GM12872 (cell line): Measurements from ENCODE around the gene DGKZ.

Source experiments
- CTCF ChIP-seq: IDR thresholded peaks from 3 replicates; pipeline ENCODE4 v1.5.1; 2011; ENCODE audit warnings: low read depth, mild to moderate bottlenecking, low read length, moderate library complexity; ENCODE audit not compliant: insufficient read depth

DGKZ gene

DNA sequence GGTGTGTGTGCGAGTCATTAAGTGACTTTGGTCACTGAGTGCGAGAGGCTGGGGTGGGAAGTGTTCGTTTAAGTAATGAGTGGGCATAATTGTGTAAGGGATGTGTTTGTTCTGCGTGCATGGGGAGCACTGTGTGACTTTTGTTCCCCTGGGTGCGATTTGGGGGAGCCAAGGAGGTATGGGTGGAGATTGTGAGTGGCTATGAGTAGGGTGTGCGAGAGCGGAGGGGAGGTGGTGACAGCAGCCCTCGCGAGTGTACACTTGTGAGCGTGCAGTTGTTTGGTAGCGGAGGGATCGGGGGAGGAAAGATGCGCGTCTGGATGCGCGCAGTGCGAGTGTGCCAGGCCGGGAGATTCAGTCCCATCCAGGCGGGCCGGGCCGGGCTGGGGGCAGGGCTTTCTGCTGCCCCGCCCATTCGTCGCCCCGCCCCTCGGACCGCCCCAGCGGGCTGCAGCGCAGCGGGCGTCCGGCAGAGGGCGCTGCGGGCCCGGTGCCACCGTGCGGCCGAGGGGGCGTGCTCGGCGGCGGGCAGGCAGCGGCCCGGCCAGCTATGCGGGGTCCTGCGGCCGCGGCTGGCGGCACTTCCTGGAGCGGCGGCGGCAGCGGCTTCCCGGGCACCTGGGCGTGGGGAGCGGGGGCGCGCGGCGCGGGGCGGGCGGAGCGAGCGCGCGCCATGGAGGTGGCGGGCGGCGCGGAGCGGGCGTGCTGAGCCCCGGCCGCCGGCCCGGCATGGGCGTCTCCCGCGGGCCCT is at the start of gene DGKZ:
TSS of gene DGKZ (plus strand) at position 578 of the 751 bp plus-strand sequence. CDS start 197 bp downstream, outside the sequence.
- TF ChIP-seq CTCF: peak; percentile 65; the same call in 1 of the 3 replicates

- TF ChIP-seq CTCF: no peak
Observed at GRCh38 chr11:46298699-46299433, 48.4 kb upstream of the DGKZ start.

DNA sequence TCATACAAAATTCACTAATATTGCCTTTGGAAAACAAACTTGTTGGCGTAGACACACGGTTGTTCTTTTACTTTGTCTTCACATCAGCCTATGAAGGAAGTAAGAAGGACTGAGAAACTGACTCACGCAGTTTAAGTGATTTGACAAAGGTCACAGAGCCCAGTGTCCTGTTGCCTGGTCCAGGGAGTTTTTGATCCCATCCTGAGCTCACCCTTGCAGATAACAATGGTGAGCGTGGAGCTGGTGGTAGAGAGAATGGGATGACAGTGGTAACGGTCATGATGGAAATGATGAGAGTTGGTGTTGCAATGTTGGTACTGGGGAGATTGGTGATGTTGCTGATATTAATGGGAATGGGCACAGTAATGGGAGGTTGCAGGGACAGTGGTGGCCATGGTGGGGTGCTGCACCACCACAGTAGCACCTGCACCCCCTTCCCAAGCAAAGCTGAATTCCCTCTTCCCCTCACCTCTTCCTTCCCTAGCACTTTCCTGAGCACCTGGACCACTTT is 47.8 kb upstream of the DGKZ start:
- 0 out of 3 replicates have a peak, but pooled peaks have one; percentile 21 for TF ChIP-seq CTCF

DNA sequence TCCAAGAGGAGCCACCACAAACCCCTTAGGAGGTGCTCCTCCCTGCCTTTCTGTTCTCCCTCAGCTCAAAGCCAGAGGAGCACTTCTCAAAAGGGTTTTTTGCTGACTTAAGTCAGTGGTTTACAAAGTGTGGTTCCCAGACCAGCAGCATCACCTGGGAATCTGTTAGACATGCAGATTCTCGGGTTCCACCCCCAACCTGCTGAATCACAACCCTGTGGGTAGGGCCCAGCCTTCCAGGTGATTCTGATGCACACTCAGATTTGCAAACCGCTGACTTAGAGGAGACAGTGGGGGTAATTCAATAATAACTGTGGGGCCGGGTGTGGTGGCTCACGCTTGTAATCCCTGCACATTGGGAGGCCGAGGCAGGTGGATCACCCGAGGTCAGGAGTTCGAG is 47.0 kb upstream of the DGKZ start:
- TF ChIP-seq CTCF: no peak

GRCh38 chr11:46302866-46303265 is 44.4 kb upstream of the DGKZ start:
- TF ChIP-seq CTCF: no peak

- no peak for TF ChIP-seq CTCF
Observed at GRCh38 chr11:46304605-46305179, 42.6 kb upstream of the DGKZ start.

- TF ChIP-seq CTCF: no peak
Observed at GRCh38 chr11:46305295-46305694, 42.0 kb upstream of the DGKZ start.
